Superior temporal gyrus (tissue), 1 donor: ENCODE data around the gene CD72.

ENCODE experiments used
- DNase-seq: peaks from one replicate; pipeline ENCODE4 v3.0.0-alpha.2; 2016; ENCODE audit errors: extremely low spot score

The CD72 gene

GRCh38 chr9:35618325-35618727 lies at the start of gene CD72:
CD72 (minus strand) TSS chr9:35618413; CDS start chr9:35618303, 110 bp downstream.
- DNase-seq, result no peak

GRCh38 chr9:35667939-35668338 lies 49.7 kb upstream of the CD72 start:
- DNase-seq, result no peak

GRCh38 chr9:35666549-35666948 lies 48.3 kb upstream of the CD72 start:
- DNase-seq, result no peak

GRCh38 chr9:35666045-35666444 lies 47.8 kb upstream of the CD72 start:
- DNase-seq, result no peak

- DNase-seq, result no peak
Observed at GRCh38 chr9:35665471-35665818, 47.2 kb upstream of the CD72 start.

GRCh38 chr9:35664531-35665470 lies 46.6 kb upstream of the CD72 start, which contains the start of gene ARHGEF39:
ARHGEF39 (minus strand) TSS chr9:35665195; CDS start chr9:35665169, 26 bp downstream.
- DNase-seq, result peak; percentile 57

- DNase-seq, result no peak
Observed at GRCh38 chr9:35662437-35662836, 44.2 kb upstream of the CD72 start.

- no peak for DNase-seq
Observed at GRCh38 chr9:35661756-35662350, 43.6 kb upstream of the CD72 start.

GRCh38 chr9:35660966-35661415 lies 42.8 kb upstream of the CD72 start:
- peak; percentile 71 for DNase-seq

GRCh38 chr9:35659340-35659739 lies 41.1 kb upstream of the CD72 start:
- no peak for DNase-seq

- DNase-seq, result peak; percentile 41
Observed at GRCh38 chr9:35658968-35659220, 40.7 kb upstream of the CD72 start.

GRCh38 chr9:35658137-35658967 lies 40.1 kb upstream of the CD72 start, which contains the start of gene CCDC107:
CCDC107 (plus strand) TSS chr9:35658292; CDS start chr9:35658380, 88 bp downstream.
- peak; percentile 30 for DNase-seq

GRCh38 chr9:35657546-35658136 lies 39.4 kb upstream of the CD72 start, which contains the start of gene RMRP:
RMRP (minus strand) TSS chr9:35658019.
- DNase-seq, result peak; percentile 99

GRCh38 chr9:35656831-35657545 lies 38.8 kb upstream of the CD72 start:
- peak; percentile 59 for DNase-seq

GRCh38 chr9:35656348-35656747 lies 38.1 kb upstream of the CD72 start:
- no peak for DNase-seq

GRCh38 chr9:35653611-35654010 lies 35.4 kb upstream of the CD72 start:
- DNase-seq, result no peak

- no peak for DNase-seq
Observed at GRCh38 chr9:35652829-35653209, 34.6 kb upstream of the CD72 start.

- no peak for DNase-seq
Observed at GRCh38 chr9:35651956-35652828, 34.0 kb upstream of the CD72 start.

GRCh38 chr9:35650341-35651158 lies 32.3 kb upstream of the CD72 start, which contains the start of gene SIT1:
SIT1 (minus strand) TSS chr9:35650931; CDS start chr9:35650853, 78 bp downstream.
- DNase-seq, result no peak
